Tibial artery (tissue), 4 donors: ENCODE data around the gene TACC2.

Source experiments
- DNase-seq, 2 donors: peaks; one replicate each; pipeline ENCODE4 v3.0.0-alpha.2; 2019
- H3K27ac ChIP-seq, 2 donors: fragments of 200-600 bp; sonication (generic) in 1 of 2; 1 replicate in 1 of 2; 2 replicates in 1 of 2; pipeline ENCODE4 v1.5.1; 2018 to 2019; ENCODE audit warnings: mild to moderate bottlenecking in 1 of 2
- H3K27me3 ChIP-seq, 2 donors: fragments of 200-600 bp; sonication (generic) in 1 of 2; one replicate each; pipeline versions ENCODE4 v1.5.1 to v1.6.0; 2016 to 2019
- H3K36me3 ChIP-seq, 3 donors: fragments of 200-600 bp; sonication (generic) in 2 of 3; one replicate each; pipeline ENCODE4 v1.5.1; 2016 to 2019; ENCODE audit warnings: mild to moderate bottlenecking in 2 of 3
- H3K4me1 ChIP-seq, 4 donors: fragments of 200-600 bp; sonication (generic) in 2 of 4; 1 replicate in 3 of 4; 2 replicates in 1 of 4; pipeline ENCODE4 v1.5.1; 2016 to 2019
- H3K4me3 ChIP-seq, 2 donors: fragments of 200-600 bp; sonication (generic) in 1 of 2; 1 replicate in 1 of 2; 2 replicates in 1 of 2; pipeline ENCODE4 v1.5.1; 2018 to 2019; ENCODE audit warnings: mild to moderate bottlenecking in 2 of 2
- H3K9me3 ChIP-seq, 3 donors: fragments of 200-600 bp; sonication (generic) in 1 of 3; one replicate each; pipeline ENCODE4 v1.5.1; 2016 to 2019
- CTCF ChIP-seq, 2 experiments: fragments of 200-600 bp in 1 of 2; fragments of 450-650 bp in 1 of 2; IDR thresholded peaks; one replicate each; pipeline ENCODE4 v1.5.1; 2017 to 2019; ENCODE audit warnings: antibody characterized with exemption in 2 of 2, mild to moderate bottlenecking in 1 of 2, moderate library complexity in 1 of 2
- intact Hi-C: fragments of 100-400 bp; cut with DNase I; formaldehyde crosslinking; loops from one replicate; pipeline ENCODE4 v1.15.0; 2023; ENCODE audit warnings: low total_unique reads

TACC2 gene

GRCh38 chr10:122248356-122249302 is 259.7 kb downstream of the TACC2 start:
- Histone ChIP-seq H3K36me3 (peaks cover 47 to 82% (median 64%) of the 10 kb centered on the region in 3 donors), H3K27ac (no peak overlapping the region), H3K4me3 (no peak overlapping the region), H3K9me3 (no peaks in the 10 kb centered on the region), H3K4me1 (no peaks in the 10 kb centered on the region), H3K27me3 (no peaks in the 10 kb centered on the region)
- DNase-seq = peak in 1 of 2 donors; percentile 60
- intact Hi-C loops = no loop called here
- no peak for TF ChIP-seq CTCF (IDR thresholded peaks at IDR 0.05)

- H3K36me3 ChIP-seq = peaks cover 47 to 81% (median 58%) of the 10 kb centered on the region in 3 donors
- no peak overlapping the region for H3K4me3 ChIP-seq
- TF ChIP-seq CTCF (IDR thresholded peaks at IDR 0.05) = no peak
- H3K9me3 ChIP-seq = no peaks in the 10 kb centered on the region
- no peak overlapping the region for H3K27ac ChIP-seq
- no peaks in the 10 kb centered on the region for H3K4me1 ChIP-seq
- H3K27me3 ChIP-seq = no peaks in the 10 kb centered on the region
- peak in 1 of 2 donors; percentile 33 for DNase-seq
- intact Hi-C loops = no loop called here
These were observed 260.4 kb downstream of the TACC2 start for GRCh38 chr10:122249303-122249850.

- TF ChIP-seq CTCF (IDR thresholded peaks at IDR 0.05) = no peak
- Histone ChIP-seq H3K27me3 (no peaks in the 10 kb centered on the region), H3K27ac (no peak overlapping the region), H3K4me1 (no peaks in the 10 kb centered on the region), H3K9me3 (no peaks in the 10 kb centered on the region), H3K36me3 (peaks cover 44 to 78% (median 57%) of the 10 kb centered on the region in 3 donors), H3K4me3 (no peak overlapping the region)
- intact Hi-C loops = no loop called here
- peak in 1 of 2 donors; percentile 62 for DNase-seq
These were observed 261.2 kb downstream of the TACC2 start for GRCh38 chr10:122249991-122250750.

GRCh38 chr10:122251459-122252255 is 262.7 kb downstream of the TACC2 start:
- DNase-seq = peak in 1 of 2 donors; percentile 11
- Histone ChIP-seq H3K4me1 (no peaks in the 10 kb centered on the region), H3K27me3 (no peaks in the 10 kb centered on the region), H3K9me3 (no peaks in the 10 kb centered on the region), H3K4me3 (no peak overlapping the region), H3K27ac (no peak overlapping the region), H3K36me3 (peaks cover 35 to 83% (median 48%) of the 10 kb centered on the region in 3 donors)
- intact Hi-C loops = no loop called here
- no peak for TF ChIP-seq CTCF (IDR thresholded peaks at IDR 0.05)

GRCh38 chr10:122252805-122253204 is 263.8 kb downstream of the TACC2 start:
- no peak for TF ChIP-seq CTCF (IDR thresholded peaks at IDR 0.05)
- DNase-seq = peak in 1 of 2 donors; percentile 46
- intact Hi-C loops = no loop called here
- no peak overlapping the region for H3K4me3 ChIP-seq
- H3K27ac ChIP-seq = no peak overlapping the region
- no peaks in the 10 kb centered on the region for H3K9me3 ChIP-seq
- no peaks in the 10 kb centered on the region for H3K4me1 ChIP-seq
- H3K27me3 ChIP-seq = no peaks in the 10 kb centered on the region
- peaks cover 35 to 90% (median 48%) of the 10 kb centered on the region in 3 donors for H3K36me3 ChIP-seq
